Mesenteric fat pad (tissue), 1 donor: ENCODE data around the gene PSMB1. TPM values are rescaled to one million over a fixed set of nuclear protein-coding genes. Genes with fewer than 3 reads are reported as not detected.
"Not testable (repeated sequence)": the region's sequence is repeated elsewhere in the genome, so short reads cannot be mapped to it uniquely, and the experiment has no call there.

Source experiments
- DNase-seq: peaks from one replicate; pipeline ENCODE4 v3.0.0-alpha.2; 2020; ENCODE audit warnings: low spot score
- total RNA-seq: library from RNA; stranded (reverse); fragmentation: NEBNext Ultra II Directional; extraction: Animal tissue kit (Norgen Biotek cat#: 25700); gene quantifications from one replicate; pipeline ENCODE4 v1.2.1, GENCODE V29; 2021
- donor health status: DM: yes; HTN: yes; CAD: no.

The PSMB1 gene
- total RNA-seq, 1 donor from 2014 or later = 142 TPM

GRCh38 chr6:170536671-170537070 lies 16.4 kb downstream of the PSMB1 start:
- no peak for DNase-seq

- no peak for DNase-seq
Observed at GRCh38 chr6:170535004-170535403, 18.1 kb downstream of the PSMB1 start.

DNA sequence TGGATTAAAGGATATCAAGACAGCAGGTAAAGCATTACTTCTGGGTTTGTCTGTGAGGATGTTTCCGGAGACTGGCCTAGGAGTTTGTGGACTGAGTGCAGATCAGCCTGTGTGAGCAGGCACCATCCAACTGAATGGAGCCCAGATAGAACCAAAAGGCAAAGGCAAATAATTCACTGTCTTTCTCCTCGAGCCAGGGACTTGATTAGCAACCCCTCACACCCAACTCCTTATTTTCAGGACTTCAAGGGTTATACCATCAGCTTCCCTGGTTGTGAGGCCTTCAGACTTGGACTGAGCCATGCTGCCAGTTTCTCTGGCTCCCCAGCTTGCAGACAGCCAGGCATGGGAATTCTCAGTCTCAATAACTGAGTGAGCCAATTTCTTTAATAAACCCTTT lies 19.3 kb downstream of the PSMB1 start:
- no peak for DNase-seq

- no peak for DNase-seq
Observed at GRCh38 chr6:170532867-170533488, 20.1 kb downstream of the PSMB1 start.

GRCh38 chr6:170529839-170530469 lies 23.2 kb downstream of the PSMB1 start:
- no peak for DNase-seq

DNA sequence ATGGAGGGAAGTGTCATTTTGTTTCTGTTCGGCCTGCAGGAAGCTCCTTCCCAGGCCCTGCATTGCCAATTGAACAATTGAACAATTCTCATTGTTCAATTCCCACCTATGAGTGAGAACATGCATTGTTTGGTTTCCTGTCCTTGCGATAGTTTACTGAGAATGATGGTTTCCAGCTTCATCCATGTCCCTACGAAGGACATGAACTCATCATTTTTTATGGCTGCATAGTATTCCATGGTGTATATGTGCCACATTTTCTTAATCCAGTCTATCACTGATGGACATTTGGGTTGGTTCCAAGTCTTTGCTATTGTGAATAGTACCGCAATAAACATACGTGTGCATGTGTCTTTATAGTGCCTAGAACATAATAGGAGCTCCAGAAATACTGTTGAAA lies 25.1 kb downstream of the PSMB1 start:
- not testable (repeated sequence) for DNase-seq

- DNase-seq = no peak
Observed at GRCh38 chr6:170525795-170526194, 27.3 kb downstream of the PSMB1 start.

- DNase-seq = no peak
Observed at GRCh38 chr6:170524172-170524502, 29.0 kb downstream of the PSMB1 start.

- no peak for DNase-seq
Observed at GRCh38 chr6:170523256-170524171, 29.6 kb downstream of the PSMB1 start.

- DNase-seq = no peak
Observed at GRCh38 chr6:170522565-170523183, 30.4 kb downstream of the PSMB1 start.

DNA sequence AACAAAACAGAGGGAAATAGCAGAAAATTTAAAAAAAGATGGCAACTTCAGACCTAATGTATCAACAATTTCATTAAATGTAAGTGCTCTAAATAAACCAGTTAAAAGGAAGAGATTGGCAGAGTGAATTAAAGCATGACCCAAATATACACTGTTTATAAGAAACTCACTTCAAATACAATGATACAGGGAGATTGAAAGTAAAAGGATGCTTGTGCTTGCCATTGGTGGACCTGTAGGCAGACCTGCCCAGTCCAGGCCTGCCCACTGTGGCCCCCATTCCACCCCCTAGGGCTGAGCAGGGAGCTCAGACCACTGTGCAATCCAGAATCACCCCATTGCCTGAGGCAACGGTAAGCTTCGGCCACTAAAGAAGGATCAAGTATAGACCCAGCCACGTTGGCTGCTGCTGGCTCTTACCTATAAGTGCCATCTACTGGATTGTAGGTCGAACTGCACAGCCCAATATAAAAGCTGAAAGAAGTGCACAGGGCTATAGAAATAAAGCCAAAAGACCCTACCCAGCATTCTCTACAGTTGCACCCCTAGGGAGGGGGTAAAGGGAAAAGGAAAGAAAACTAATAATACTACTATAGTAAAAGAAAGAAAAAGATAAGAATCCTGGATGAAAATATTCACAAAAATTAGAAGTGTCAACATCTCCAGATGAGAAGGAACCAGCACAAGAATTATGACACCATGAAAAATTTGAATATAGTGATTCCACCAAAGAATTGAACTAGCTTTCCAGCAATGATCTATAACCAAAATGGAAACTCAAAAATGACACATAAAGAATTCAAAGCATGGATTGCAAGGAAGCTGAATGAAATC lies 36.1 kb downstream of the PSMB1 start:
- no peak for DNase-seq

GRCh38 chr6:170514908-170515307 lies 38.2 kb downstream of the PSMB1 start:
- no peak for DNase-seq

- DNase-seq = no peak
Observed at GRCh38 chr6:170512249-170512648, 40.9 kb downstream of the PSMB1 start.

GRCh38 chr6:170510631-170511030 lies 42.5 kb downstream of the PSMB1 start:
- DNase-seq = no peak

- no peak for DNase-seq
Observed at GRCh38 chr6:170509723-170510018, 43.4 kb downstream of the PSMB1 start.

DNA sequence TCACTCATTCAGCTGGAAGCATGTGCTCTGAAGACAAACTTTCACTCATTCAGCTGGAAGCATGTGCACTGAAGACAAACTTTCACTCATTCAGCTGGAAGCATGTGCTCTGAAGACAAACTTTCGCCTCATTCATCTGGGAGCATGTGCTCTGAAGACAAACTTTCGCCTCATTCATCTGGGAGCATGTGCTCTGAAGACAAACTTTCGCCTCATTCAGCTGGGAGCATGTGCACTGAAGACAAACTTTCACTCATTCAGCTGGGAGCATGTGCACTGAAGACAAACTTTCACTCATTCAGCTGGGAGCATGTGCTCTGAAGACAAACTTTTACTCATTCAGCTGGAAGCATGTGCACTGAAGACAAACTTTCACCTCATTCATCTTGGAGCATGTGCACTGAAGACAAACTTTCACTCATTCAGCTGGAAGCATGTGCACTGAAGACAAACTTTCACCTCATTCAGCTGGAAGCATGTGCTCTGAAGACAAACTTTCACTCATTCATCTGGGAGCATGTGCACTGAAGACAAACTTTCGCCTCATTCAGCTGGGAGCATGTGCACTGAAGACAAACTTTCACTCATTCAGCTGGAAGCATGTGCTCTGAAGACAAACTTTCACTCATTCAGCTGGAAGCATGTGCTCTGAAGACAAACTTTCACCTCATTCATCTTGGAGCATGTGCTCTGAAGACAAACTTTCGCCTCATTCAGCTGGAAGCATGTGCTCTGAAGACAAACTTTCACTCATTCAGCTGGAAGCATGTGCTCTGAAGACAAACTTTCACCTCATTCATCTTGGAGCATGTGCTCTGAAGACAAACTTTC lies 44.0 kb downstream of the PSMB1 start:
- DNase-seq = not testable (repeated sequence)

- DNase-seq = not testable (repeated sequence)
Observed at GRCh38 chr6:170508275-170508674, 44.8 kb downstream of the PSMB1 start.

DNA sequence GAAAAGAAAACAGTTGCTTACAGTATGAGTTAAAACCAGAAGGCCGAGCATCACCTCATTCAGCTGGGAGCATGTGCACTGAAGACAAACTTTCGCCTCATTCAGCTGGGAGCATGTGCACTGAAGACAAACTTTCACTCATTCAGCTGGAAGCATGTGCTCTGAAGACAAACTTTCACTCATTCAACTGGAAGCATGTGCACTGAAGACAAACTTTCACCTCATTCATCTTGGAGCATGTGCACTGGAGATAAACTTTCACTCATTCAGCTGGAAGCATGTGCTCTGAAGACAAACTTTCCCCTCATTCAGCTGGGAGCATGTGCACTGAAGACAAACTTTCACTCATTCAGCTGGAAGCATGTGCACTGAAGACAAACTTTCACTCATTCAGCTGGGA lies 45.4 kb downstream of the PSMB1 start:
- not testable (repeated sequence) for DNase-seq

- DNase-seq = no peak
Observed at GRCh38 chr6:170506446-170506845, 46.7 kb downstream of the PSMB1 start.

GRCh38 chr6:170505306-170505705 lies 47.8 kb downstream of the PSMB1 start:
- no peak for DNase-seq
